MM.1S (cell line): Measurements from ENCODE around the gene TXNRD1.
"Not testable (repeated sequence)": the region's sequence is repeated elsewhere in the genome, so short reads cannot be mapped to it uniquely, and the experiment has no call there.

Experiments
- EZH2 ChIP-seq: fragments of 300-600 bp; sonication (generic); optimal IDR thresholded peaks from 2 replicates; pipeline ENCODE3; 2017; ENCODE audit warnings: low read depth, mild to moderate bottlenecking, antibody characterized with exemption, low read length, mixed read lengths
- TF ChIP-seq, protein P1 (sequence below): fragments of 300-600 bp; sonication (generic); IDR thresholded peaks from 2 replicates; pipeline ENCODE4 v1.5.1; 2016; ENCODE audit warnings: antibody characterized with exemption, low read length, mixed read lengths

DNA sequence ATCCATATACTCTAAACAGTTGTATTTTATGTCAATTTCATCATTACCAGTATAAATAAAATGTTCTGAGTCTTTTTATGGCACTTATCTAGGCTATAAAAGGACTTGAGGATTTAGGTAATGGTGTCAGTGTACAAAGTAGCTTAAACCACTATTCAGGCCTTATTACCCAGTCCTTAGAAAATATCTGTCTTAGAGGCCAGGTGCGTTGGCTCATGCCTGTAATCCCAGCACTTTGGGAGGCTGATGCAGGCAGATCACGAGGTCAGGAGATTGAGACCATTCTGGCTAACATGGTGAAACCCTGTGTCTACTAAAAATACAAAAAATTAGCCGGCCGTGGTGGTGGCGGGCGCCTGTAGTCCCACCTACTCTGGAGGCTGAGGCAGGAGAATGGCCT lies 112.7 kb downstream of the TXNRD1 start:
- TF ChIP-seq, protein P1, sequence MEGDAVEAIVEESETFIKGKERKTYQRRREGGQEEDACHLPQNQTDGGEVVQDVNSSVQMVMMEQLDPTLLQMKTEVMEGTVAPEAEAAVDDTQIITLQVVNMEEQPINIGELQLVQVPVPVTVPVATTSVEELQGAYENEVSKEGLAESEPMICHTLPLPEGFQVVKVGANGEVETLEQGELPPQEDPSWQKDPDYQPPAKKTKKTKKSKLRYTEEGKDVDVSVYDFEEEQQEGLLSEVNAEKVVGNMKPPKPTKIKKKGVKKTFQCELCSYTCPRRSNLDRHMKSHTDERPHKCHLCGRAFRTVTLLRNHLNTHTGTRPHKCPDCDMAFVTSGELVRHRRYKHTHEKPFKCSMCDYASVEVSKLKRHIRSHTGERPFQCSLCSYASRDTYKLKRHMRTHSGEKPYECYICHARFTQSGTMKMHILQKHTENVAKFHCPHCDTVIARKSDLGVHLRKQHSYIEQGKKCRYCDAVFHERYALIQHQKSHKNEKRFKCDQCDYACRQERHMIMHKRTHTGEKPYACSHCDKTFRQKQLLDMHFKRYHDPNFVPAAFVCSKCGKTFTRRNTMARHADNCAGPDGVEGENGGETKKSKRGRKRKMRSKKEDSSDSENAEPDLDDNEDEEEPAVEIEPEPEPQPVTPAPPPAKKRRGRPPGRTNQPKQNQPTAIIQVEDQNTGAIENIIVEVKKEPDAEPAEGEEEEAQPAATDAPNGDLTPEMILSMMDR: not testable (repeated sequence)
- TF ChIP-seq EZH2: not testable (repeated sequence)
